Subcutaneous adipose tissue (tissue), 4 donors: ENCODE measurements around the gene DOCK7. TPM values are rescaled to one million over a fixed set of nuclear protein-coding genes. Genes with fewer than 3 reads are reported as not detected.

Source experiments
- total RNA-seq, 4 donors: library from RNA; depleted of rRNA; stranded (reverse); fragments of >200 nt; gene quantifications; one replicate each; pipeline ENCODE4 v1.1.0, GENCODE V29; 2016
- TF ChIP-seq, protein P1 (sequence below): fragments of 450-650 bp; IDR thresholded peaks from one replicate; pipeline ENCODE4 v1.5.1; 2016; ENCODE audit warnings: low read depth, mild to moderate bottlenecking, control low read depth, antibody characterized with exemption, moderate library complexity

The DOCK7 gene
- total RNA-seq, 4 donors from 2014 or later: 36.7 to 65.4 (median 59.7) TPM

DNA sequence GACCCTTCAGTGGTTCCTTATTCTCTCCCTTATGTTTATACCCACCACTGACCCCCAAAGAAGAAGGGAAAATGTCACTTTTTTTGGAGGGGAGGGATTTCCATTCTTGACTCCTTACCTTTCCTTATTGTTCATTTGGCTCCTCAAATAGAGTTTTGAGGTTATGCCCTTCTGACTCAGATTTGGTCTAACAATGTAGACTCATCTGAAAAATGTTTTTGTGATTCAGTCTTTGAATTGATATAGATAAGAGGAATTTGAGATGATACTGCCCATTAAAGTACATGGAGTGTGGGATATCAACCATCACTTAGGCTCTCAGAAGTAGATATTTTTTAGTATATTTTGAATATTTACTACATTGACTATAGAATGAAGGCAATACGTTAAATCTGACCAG lies 235.2 kb downstream of the DOCK7 start:
- TF ChIP-seq, protein P1, sequence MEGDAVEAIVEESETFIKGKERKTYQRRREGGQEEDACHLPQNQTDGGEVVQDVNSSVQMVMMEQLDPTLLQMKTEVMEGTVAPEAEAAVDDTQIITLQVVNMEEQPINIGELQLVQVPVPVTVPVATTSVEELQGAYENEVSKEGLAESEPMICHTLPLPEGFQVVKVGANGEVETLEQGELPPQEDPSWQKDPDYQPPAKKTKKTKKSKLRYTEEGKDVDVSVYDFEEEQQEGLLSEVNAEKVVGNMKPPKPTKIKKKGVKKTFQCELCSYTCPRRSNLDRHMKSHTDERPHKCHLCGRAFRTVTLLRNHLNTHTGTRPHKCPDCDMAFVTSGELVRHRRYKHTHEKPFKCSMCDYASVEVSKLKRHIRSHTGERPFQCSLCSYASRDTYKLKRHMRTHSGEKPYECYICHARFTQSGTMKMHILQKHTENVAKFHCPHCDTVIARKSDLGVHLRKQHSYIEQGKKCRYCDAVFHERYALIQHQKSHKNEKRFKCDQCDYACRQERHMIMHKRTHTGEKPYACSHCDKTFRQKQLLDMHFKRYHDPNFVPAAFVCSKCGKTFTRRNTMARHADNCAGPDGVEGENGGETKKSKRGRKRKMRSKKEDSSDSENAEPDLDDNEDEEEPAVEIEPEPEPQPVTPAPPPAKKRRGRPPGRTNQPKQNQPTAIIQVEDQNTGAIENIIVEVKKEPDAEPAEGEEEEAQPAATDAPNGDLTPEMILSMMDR: no peak

DNA sequence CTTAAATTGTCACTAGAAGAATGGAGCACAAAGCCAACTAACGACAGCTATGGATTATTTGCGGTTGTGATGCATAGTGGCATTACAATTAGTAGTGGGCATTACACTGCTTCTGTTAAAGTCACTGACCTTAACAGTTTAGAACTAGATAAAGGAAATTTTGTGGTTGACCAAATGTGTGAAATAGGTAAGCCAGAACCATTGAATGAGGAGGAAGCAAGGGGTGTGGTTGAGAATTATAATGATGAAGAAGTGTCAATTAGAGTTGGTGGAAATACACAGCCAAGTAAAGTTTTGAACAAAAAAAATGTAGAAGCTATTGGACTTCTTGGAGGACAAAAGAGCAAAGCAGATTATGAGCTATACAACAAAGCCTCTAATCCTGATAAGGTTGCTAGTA lies 237.9 kb downstream of the DOCK7 start:
- TF ChIP-seq, protein P1: no peak

DNA sequence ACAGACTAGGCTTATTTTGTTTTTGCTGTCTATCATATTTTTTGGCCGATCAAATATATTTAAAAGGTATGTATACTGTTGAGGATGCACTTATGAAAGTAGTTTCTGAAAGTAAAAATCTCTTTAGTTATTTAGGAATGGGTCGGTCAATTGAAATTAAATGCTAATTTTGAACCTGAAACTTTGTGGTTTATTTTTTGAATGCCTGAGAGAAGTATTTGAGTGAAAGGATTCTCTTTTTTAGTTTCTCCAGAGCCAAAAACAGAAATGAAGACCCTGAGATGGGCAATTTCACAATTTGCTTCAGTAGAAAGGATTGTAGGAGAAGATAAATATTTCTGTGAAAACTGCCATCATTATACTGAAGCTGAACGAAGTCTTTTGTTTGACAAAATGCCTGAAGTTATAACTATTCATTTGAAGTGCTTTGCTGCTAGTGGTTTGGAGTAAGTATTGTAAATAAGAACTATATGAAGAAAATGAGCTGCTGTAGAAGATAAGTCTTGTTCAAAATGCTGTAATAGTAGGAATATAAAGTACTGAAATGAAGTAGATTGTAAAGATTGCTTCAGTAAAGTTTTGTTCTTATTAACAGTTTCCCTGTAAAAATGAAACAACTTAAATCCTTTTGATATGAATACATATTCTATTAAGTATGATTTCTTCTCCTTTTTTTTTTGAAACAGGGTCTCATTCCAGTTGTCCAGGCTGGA lies 239.8 kb downstream of the DOCK7 start:
- TF ChIP-seq, protein P1: no peak

DNA sequence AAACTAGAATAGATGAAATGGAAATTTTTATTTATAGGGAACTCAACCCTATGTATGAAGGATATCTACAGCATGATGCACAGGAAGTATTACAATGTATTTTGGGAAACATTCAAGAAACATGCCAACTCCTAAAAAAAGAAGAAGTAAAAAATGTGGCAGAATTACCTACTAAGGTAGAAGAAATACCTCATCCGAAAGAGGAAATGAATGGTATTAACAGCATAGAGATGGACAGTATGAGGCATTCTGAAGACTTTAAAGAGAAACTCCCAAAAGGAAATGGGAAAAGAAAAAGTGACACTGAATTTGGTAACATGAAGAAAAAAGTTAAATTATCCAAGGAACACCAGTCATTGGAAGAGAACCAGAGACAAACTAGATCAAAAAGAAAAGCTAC lies 243.5 kb downstream of the DOCK7 start:
- TF ChIP-seq, protein P1: no peak

DNA sequence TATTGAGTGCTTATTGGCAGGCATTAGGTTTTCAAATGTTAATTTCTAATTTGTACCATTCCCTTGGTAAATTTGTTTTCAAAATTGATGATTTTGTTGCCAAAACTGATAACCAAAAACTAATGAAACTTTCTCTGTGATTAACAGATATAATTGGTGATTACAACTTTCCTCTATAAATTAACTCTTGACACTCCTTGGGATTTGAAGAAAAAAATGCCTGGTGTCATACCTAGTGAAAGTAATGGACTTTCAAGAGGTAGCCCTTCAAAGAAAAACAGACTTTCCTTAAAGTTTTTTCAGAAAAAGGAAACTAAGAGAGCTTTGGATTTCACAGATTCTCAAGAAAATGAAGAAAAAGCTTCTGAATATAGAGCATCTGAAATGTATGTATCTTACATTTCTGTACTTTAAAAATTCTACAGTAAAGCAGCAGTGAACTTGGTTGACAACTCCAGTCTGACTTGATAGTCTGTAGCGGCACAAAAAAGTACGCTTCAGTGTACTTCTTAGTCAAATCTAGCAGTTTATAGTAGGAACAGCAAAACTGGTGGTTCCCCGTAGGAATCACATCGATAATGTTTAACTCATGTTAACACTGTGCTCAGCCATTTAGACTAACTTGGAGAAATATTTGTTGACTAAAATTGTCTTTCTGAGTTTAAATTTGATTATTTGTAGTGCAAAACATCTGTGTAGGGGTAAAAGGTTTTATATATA lies 248.4 kb downstream of the DOCK7 start:
- TF ChIP-seq, protein P1: no peak

DNA sequence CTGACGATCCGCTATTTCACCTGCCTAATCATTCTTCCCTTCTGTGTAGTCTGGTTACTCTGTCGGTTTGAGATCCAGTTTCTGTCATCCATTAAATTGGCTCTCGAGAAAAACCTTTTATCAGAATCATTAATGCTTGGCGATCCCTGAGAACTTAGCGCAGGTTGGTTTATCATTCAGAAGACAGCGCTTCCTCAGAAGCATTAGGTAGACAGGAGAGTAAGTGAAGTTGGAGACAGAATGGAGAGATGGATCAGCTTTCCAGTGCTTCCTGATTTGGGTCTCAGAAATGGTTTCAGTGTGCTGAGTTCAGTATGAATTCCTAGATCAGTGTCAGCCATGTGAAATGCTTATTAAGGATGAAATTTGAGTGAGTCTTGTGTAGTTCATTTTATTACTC lies 250.0 kb downstream of the DOCK7 start:
- TF ChIP-seq, protein P1: no peak

DNA sequence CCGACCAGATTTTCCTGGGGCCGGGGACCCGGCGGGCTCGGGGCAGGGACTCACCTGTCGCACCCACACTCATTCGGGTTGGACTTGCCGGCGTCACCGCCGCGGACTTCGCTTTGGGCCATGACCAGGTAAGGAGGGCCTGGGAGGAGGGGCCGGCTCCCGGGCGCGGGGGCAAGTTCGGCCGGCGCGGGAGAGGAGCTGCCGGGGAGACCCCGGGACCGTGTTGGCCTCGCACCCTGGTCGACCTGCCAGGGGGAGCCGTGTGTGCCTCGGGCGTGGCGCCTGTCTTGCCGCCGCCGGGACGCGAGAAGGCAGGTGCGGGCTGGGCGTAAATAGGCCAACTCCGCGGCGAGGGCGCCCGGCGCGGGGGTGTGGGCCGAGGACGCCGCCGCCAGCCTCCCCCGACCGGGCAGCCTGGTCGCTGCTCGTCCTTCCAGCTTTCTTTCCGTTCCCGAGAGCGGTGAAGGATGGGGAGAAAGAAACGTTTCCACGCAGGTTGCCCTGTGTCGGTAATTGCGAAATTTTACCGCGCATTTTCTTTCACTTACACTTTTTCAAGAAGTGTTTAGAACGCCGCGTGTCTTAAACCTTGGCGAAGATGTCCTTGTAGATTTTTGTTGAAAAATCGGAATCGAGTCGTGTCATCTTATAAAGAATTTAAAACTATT lies 250.8 kb downstream of the DOCK7 start:
- TF ChIP-seq, protein P1: no peak
